ENCODE results near the gene USP13. TPM values are rescaled to one million over a fixed set of nuclear protein-coding genes. Genes with fewer than 3 reads are reported as not detected.

The USP13 gene
- total and polyA plus RNA-seq, 10 of the 15 experiments (the other 5 are each of a cell fraction or from before 2014, with no cell fraction given) = 3.2 to 20.8 (median 9.0) TPM

GRCh38 chr3:179729086-179729485 lies 76.2 kb downstream of the USP13 start:
- Histone ChIP-seq H3K9me3 (replicated peaks; ENCODE audit: control insufficient read depth, insufficient read depth, low read length) (no peaks in the 10 kb centered on the region), H3K27ac (ENCODE audit: control insufficient read depth, insufficient read depth) (no peak overlapping the region), H3K27me3 (replicated peaks in 1 of 2; ENCODE audit: control insufficient read depth in 2 of 2, insufficient read depth in 2 of 2, low read length in 1 of 2) (no peaks in the 10 kb centered on the region), H3K9ac (ENCODE audit: control insufficient read depth, insufficient read depth, low read length) (no peak overlapping the region), H2AFZ (ENCODE audit: control insufficient read depth, low read depth, low read length) (no peak overlapping the region), H3K4me1 (ENCODE audit: control insufficient read depth, insufficient read depth, low read length) (no peaks in the 10 kb centered on the region; the same call in 1 of the 2 replicates), H4K20me1 (ENCODE audit: control insufficient read depth, insufficient read depth) (no peaks in the 10 kb centered on the region), H3K4me3 (no peak overlapping the region), H3K79me2 (ENCODE audit: control insufficient read depth, insufficient read depth, low read length) (no peaks in the 10 kb centered on the region), H3K36me3 (ENCODE audit: control insufficient read depth in 2 of 2, insufficient read depth in 2 of 2, low read length in 1 of 2) (peaks cover 7 to 12% of the 10 kb centered on the region in 2 experiments; a peak in 3 of 4 replicates), H3K4me2 (ENCODE audit: control insufficient read depth, insufficient read depth) (no peak overlapping the region)
- ChIA-PET POLR2A (no interaction called here), SMC1A (ENCODE audit: uncharacterized antibody, unreplicated experiment) (no interaction called here), RAD21 (ENCODE audit: unreplicated experiment) (no interaction called here), CTCF (no interaction called here)
- no peak for FAIRE-seq
- TF ChIP-seq NRF1 (conservative IDR thresholded peaks at IDR 0.05; ENCODE audit: low read depth, low read length) = no peak
- TF ChIP-seq CREM (IDR thresholded peaks at IDR 0.05; ENCODE audit: low read depth) = no peak
- in situ Hi-C loops (cut with MboI) = no loop called here
- intact Hi-C loops (cut with micrococcal nuclease; ENCODE audit: unreplicated experiment) = no loop called here
- ATAC-seq = no peak
- 95% methylated on average over 3 of the region's 3 CpGs for WGBS (ENCODE audit: insufficient coverage, insufficient replicate concordance, low lambda C conversion rate, missing lambda C conversion rate)
- no peak for DNase-seq (ENCODE audit: low read depth, low spot score)
- no TSS peak for BruUV-seq (replicated peaks)

DNA sequence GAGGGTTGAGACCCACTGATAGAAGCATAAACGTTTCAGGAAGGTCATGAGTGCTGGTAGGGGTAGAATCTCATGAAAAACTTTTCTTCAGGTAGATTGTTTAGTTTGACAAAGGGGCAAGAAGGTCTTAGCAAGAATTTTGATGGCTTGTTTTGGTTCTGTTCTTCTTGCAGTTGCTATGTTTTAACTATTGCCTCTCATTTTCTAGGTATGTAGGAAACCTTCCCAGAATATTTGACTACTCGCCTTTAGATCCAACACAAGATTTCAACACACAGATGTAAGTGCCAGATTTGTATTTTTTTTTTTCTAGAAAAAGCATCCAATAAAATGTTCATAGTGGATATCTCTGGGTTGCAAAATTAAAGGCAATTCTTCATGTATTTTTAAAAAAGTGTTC lies 77.1 kb downstream of the USP13 start:
- WGBS (ENCODE audit: insufficient coverage, insufficient replicate concordance, low lambda C conversion rate, missing lambda C conversion rate) = 60% methylated on average over 2 of the region's 2 CpGs
- Histone ChIP-seq H3K4me2 (ENCODE audit: control insufficient read depth, insufficient read depth) (no peak overlapping the region), H3K79me2 (ENCODE audit: control insufficient read depth, insufficient read depth, low read length) (no peaks in the 10 kb centered on the region), H3K27me3 (replicated peaks in 1 of 2; ENCODE audit: control insufficient read depth in 2 of 2, insufficient read depth in 2 of 2, low read length in 1 of 2) (no peaks in the 10 kb centered on the region), H3K9me3 (replicated peaks; ENCODE audit: control insufficient read depth, insufficient read depth, low read length) (no peaks in the 10 kb centered on the region), H3K9ac (ENCODE audit: control insufficient read depth, insufficient read depth, low read length) (no peak overlapping the region), H3K27ac (ENCODE audit: control insufficient read depth, insufficient read depth) (no peak overlapping the region), H3K36me3 (ENCODE audit: control insufficient read depth in 2 of 2, insufficient read depth in 2 of 2, low read length in 1 of 2) (peaks cover 7 to 12% of the 10 kb centered on the region in 2 experiments; a peak in 3 of 4 replicates), H2AFZ (ENCODE audit: control insufficient read depth, low read depth, low read length) (no peak overlapping the region), H3K4me1 (ENCODE audit: control insufficient read depth, insufficient read depth, low read length) (no peaks in the 10 kb centered on the region; the same call in 1 of the 2 replicates), H3K4me3 (no peak overlapping the region), H4K20me1 (ENCODE audit: control insufficient read depth, insufficient read depth) (no peaks in the 10 kb centered on the region)
- ChIA-PET SMC1A (ENCODE audit: uncharacterized antibody, unreplicated experiment) (no interaction called here), CTCF (no interaction called here), RAD21 (ENCODE audit: unreplicated experiment) (no interaction called here), POLR2A (no interaction called here)
- in situ Hi-C loops (cut with MboI) (no loop called here), intact Hi-C loops (cut with micrococcal nuclease; ENCODE audit: unreplicated experiment) (no loop called here)
- ATAC-seq = no peak
- FAIRE-seq = no peak
- BruUV-seq (replicated peaks) = no TSS peak
- DNase-seq (ENCODE audit: low read depth, low spot score) = no peak
- TF ChIP-seq CREB1 (IDR thresholded peaks at IDR 0.05; ENCODE audit: low read depth) (no peak), POLR2A (IDR thresholded peaks at IDR 0.05; ENCODE audit: low read depth, low read length) (no peak), YY1 (IDR thresholded peaks at IDR 0.05; ENCODE audit: low read depth, low read length) (no peak), SMARCA5 (IDR thresholded peaks at IDR 0.05) (no peak), MYC (IDR thresholded peaks at IDR 0.05; ENCODE audit: insufficient read depth, insufficient read length, insufficient replicate concordance, low read length, severe bottlenecking) (no peak), BMI1 (IDR thresholded peaks at IDR 0.05; ENCODE audit: borderline replicate concordance) (no peak), RB1 (IDR thresholded peaks at IDR 0.05; ENCODE audit: borderline replicate concordance) (no peak), NR2C2 (IDR thresholded peaks at IDR 0.05; ENCODE audit: borderline replicate concordance, control insufficient read depth, insufficient read length, low read depth) (no peak), NFYA (IDR thresholded peaks at IDR 0.05; ENCODE audit: borderline replicate concordance, low read depth, low read length) (no peak), NR2C1 (IDR thresholded peaks at IDR 0.05) (no peak), POLR2AphosphoS2 (IDR thresholded peaks at IDR 0.05; ENCODE audit: low read depth, low read length) (no peak), MXI1 (IDR thresholded peaks at IDR 0.05; ENCODE audit: low read depth, low read length) (no peak), PAX5 (IDR thresholded peaks at IDR 0.05; ENCODE audit: borderline replicate concordance, low read depth, low read length) (no peak), POU2F2 (IDR thresholded peaks at IDR 0.05; ENCODE audit: borderline replicate concordance, low read depth, low read length) (no peak), DPF2 (IDR thresholded peaks at IDR 0.05) (no peak), GABPA (IDR thresholded peaks at IDR 0.05; ENCODE audit: low read depth) (no peak)
- TF ChIP-seq, protein P1, sequence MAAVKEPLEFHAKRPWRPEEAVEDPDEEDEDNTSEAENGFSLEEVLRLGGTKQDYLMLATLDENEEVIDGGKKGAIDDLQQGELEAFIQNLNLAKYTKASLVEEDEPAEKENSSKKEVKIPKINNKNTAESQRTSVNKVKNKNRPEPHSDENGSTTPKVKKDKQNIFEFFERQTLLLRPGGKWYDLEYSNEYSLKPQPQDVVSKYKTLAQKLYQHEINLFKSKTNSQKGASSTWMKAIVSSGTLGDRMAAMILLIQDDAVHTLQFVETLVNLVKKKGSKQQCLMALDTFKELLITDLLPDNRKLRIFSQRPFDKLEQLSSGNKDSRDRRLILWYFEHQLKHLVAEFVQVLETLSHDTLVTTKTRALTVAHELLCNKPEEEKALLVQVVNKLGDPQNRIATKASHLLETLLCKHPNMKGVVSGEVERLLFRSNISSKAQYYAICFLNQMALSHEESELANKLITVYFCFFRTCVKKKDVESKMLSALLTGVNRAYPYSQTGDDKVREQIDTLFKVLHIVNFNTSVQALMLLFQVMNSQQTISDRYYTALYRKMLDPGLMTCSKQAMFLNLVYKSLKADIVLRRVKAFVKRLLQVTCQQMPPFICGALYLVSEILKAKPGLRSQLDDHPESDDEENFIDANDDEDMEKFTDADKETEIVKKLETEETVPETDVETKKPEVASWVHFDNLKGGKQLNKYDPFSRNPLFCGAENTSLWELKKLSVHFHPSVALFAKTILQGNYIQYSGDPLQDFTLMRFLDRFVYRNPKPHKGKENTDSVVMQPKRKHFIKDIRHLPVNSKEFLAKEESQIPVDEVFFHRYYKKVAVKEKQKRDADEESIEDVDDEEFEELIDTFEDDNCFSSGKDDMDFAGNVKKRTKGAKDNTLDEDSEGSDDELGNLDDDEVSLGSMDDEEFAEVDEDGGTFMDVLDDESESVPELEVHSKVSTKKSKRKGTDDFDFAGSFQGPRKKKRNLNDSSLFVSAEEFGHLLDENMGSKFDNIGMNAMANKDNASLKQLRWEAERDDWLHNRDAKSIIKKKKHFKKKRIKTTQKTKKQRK (IDR thresholded peaks at IDR 0.05; ENCODE audit: low read depth, low read length) = no peak
